Heart left ventricle (tissue), 16 donors: ENCODE data around the gene UBTFL1. TPM values are rescaled to one million over a fixed set of nuclear protein-coding genes. Genes with fewer than 3 reads are reported as not detected.
A peak's percentile ranks its signal among the peaks of the same experiment; 100 is the strongest.
"Not testable (repeated sequence)": the region's sequence is repeated elsewhere in the genome, so short reads cannot be mapped to it uniquely, and the experiment has no call there.

ENCODE experiments used
- ATAC-seq, 4 donors: fragments of 200-7000 bp; cut with Tn5 transposase; one replicate each; pipeline ENCODE4 v1.9.1; 2020 to 2022; ENCODE audit warnings: moderate library complexity in 4 of 4, mild to moderate bottlenecking in 3 of 4, moderate number of reproducible peaks in 1 of 4
- DNase-seq, 5 donors: peaks; one replicate each; pipeline ENCODE4 v3.0.0-alpha.2; 2020
- H3K27ac ChIP-seq, 12 donors: fragments of 200-600 bp; sonication (generic) in 4 of 12; one replicate each; pipeline versions ENCODE4 v1.5.0 to v1.8.0; 2016 to 2022; ENCODE audit warnings: mild to moderate bottlenecking in 2 of 12
- H3K27me3 ChIP-seq, 9 donors: fragments of 200-600 bp; sonication (generic) in 2 of 9; one replicate each; pipeline versions ENCODE4 v1.5.1 to v1.8.0; 2016 to 2022; ENCODE audit warnings: mild to moderate bottlenecking in 3 of 9
- H3K36me3 ChIP-seq, 9 donors: fragments of 200-600 bp; sonication (generic) in 2 of 9; one replicate each; pipeline versions ENCODE4 v1.5.0 to v1.8.0; 2018 to 2022; ENCODE audit warnings: mild to moderate bottlenecking in 2 of 9
- H3K4me1 ChIP-seq, 12 donors: fragments of 200-600 bp; sonication (generic) in 4 of 12; one replicate each; pipeline versions ENCODE4 v1.5.0 to v1.8.0; 2016 to 2022; ENCODE audit warnings: mild to moderate bottlenecking in 3 of 12
- H3K4me3 ChIP-seq, 12 donors: fragments of 200-600 bp; sonication (generic) in 4 of 12; one replicate each; pipeline versions ENCODE4 v1.5.0 to v1.8.0; 2017 to 2022; ENCODE audit warnings: mild to moderate bottlenecking in 9 of 12, moderate library complexity in 4 of 12
- H3K9me3 ChIP-seq, 12 donors: fragments of 200-600 bp; sonication (generic) in 4 of 12; one replicate each; pipeline versions ENCODE4 v1.5.0 to v1.8.0; 2016 to 2022; ENCODE audit warnings: mild to moderate bottlenecking in 1 of 12
- WGBS, 4 donors: extraction: QIAGEN DNeasy Blood & Tissue Kit in 2 of 4; methylation state at CpG; one replicate each; pipeline versions ENCODE4 v1.1.5 to v1.1.7; 2013 to 2018; 5-methylcytosine and 5-hydroxymethylcytosine counted together
- intact Hi-C, 10 donors: fragments of 100-400 bp; cut with DNase I; formaldehyde crosslinking; loops; one replicate each; pipeline versions ENCODE4 v1.11.1 to v1.14.2; 2022
- long read RNA-seq, 3 donors: library from polyadenylated mRNA; unstranded; transcript quantifications; one replicate each; pipeline ENCODE4 v2.0.0, GENCODE V29; 2020 to 2021
- polyA plus RNA-seq, 2 donors: library from polyadenylated mRNA; stranded (reverse); fragments of 200-250 nt; gene quantifications; one replicate each; pipeline ENCODE4 v1.2.3, GENCODE V29; 2013
- total RNA-seq, 9 donors: library from RNA; depleted of rRNA in 2 of 9; stranded (reverse); fragments of >200 nt in 2 of 9; fragmentation: NEBNext Ultra II Directional in 3 of 9; extraction: Animal tissue kit (Norgen Biotek cat#: 25700) in 3 of 9; gene quantifications; one replicate each; pipeline versions ENCODE4 v1.1.0 to v1.2.4, GENCODE V29; 2016 to 2023
- donor health status: ischemic (EF 13 %, LVEDD 7.1; RV severe dilation, severe dysfunction).
- donor health status: healthy with polysubstance abuse.
- donor health status: DM: no; HTN: yes; CAD: no.
- donor health status: DM: no; HTN: no; CAD: no.
- donor health status: ischemic (EF 25% LVEDD 6.9; RV normal size, moderate dysfunction).
- donor health status: ischemic (EF 25% LVEDD 5.7; RV mildly dilated, moderate dysfunction).
- donor health status: healthy.
- donor health status: DM: yes; HTN: yes; CAD: no.
- donor health status: ischemic (EF 35%, LVEDD 5.7; RV mildly dilated, moderate dysfunction).
- donor health status: nonischemic (EF 11% LVEDD 7.7; RV severe dilation, severe dysfunction).
- donor health status: DM: yes; HTN: yes; CAD: no.
- donor health status: PGD.
- donor health status: ischemic (EF 29% LVEDD 5.4; RV normal size, mild dysfunction).
- donor health status: nonischemic (EF 23%, LVEDD 6.1; RV moderate dilation, normal function).

The UBTFL1 gene, protein sequence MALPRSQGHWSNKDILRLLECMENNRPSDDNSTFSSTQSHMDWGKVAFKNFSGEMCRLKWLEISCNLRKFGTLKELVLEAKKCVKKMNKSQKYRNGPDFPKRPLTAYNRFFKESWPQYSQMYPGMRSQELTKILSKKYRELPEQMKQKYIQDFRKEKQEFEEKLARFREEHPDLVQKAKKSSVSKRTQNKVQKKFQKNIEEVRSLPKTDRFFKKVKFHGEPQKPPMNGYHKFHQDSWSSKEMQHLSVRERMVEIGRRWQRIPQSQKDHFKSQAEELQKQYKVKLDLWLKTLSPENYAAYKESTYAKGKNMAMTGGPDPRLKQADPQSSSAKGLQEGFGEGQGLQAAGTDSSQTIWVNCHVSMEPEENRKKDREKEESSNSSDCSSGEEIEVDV
- total RNA-seq (not detected), polyA plus RNA-seq (not detected)
- long read RNA-seq, donor 1: 0 reads
- long read RNA-seq, donor 2: 0 reads
- long read RNA-seq, donor 3: 0 reads

DNA sequence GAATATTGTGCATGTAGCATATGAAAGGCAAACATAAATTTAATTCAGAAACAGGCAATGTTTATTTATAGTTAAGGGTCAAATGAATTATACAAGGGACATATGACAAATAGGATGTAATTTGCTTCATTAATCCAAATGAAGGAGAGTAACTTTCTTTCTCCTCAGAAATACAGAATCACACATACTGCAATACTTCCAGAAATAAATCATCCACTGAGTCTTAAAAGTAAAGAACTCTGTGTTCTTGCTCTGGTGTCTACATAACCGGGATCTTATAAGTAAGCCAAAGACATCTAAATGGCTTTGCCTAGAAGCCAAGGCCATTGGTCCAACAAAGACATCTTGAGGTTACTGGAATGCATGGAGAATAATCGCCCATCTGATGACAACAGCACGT, at the start of gene UBTFL1:
Gene UBTFL1, plus strand, starts transcription at position 301 of the 400 bp plus-strand sequence. Its CDS starts 0 bp downstream, at position 301.
- H3K4me3 ChIP-seq, H3K27ac ChIP-seq, H3K36me3 ChIP-seq, H3K9me3 ChIP-seq, ATAC-seq, H3K4me1 ChIP-seq, H3K27me3 ChIP-seq, DNase-seq, intact Hi-C loops: not testable (repeated sequence)
- WGBS, 4 donors: 59 to 62% methylated on average over 2 to 3 of the region's 3 CpGs; no CpG with 5 or more reads in 2 of the 4 donors

- WGBS, 4 donors: 30 to 35% methylated on average over 25 to 26 of the region's 41 CpGs; no CpG with 5 or more reads in 2 of the 4 donors
- H3K9me3 ChIP-seq, H3K4me1 ChIP-seq, intact Hi-C loops, H3K4me3 ChIP-seq, H3K36me3 ChIP-seq, ATAC-seq, H3K27ac ChIP-seq, H3K27me3 ChIP-seq, DNase-seq: not testable (repeated sequence)
Measured at GRCh38 chr11:90051591-90052209, 34.0 kb upstream of the UBTFL1 start.

DNA sequence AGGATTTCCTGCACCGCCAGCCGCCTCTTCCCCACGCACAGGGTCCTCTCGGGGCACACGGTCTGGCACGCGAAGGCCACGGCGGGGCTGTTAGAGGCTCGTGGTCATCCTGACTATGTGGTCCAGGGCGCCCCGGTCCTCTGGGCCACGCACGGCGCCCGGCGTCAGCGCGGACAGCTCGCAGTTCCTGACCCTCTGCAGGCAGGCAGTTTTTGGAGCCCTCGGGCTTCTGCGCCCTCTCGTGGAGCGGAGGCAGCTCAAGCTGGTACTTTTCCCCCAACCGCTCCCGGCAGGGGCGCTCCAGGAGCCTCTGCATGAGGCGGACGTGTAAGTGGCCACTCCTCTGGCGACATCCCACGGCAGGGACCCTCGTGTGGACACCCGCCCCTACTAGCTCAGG, 33.4 kb upstream of the UBTFL1 start:
- WGBS, 4 donors: 1% methylated on average over 13 to 14 of the region's 33 CpGs; no CpG with 5 or more reads in 1 of the 4 donors
- ATAC-seq, H3K9me3 ChIP-seq, H3K4me1 ChIP-seq, H3K4me3 ChIP-seq, intact Hi-C loops, H3K27ac ChIP-seq, H3K36me3 ChIP-seq, H3K27me3 ChIP-seq: not testable (repeated sequence)
- DNase-seq: peak in 1 of 5 donors; percentile 2

DNA sequence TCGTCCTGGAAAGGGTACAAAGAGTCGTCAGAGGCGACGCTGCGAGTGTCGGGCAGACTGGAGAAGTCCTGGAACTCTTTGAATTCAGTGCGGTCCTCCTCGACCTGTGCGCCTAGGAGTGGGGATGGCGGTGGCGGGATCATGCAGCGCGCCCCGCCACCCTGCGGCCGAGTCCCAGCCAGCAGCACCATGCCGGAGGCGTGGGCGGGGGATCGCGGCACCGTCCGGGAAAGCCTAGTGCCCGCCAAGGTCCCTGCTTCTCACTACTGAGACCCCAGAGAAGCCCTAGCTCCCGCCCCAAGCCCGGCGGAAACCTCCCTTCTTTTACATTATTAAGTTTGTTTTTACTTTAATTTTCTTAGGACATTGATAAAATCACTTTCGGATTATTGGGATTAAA, 32.2 kb upstream of the UBTFL1 start:
- H3K36me3 ChIP-seq, intact Hi-C loops, H3K27ac ChIP-seq, ATAC-seq, H3K4me1 ChIP-seq, H3K9me3 ChIP-seq, H3K27me3 ChIP-seq, H3K4me3 ChIP-seq, DNase-seq: not testable (repeated sequence)
- WGBS, 4 donors: 20 to 44% (median 24%) methylated on average over 9 to 20 of the region's 28 CpGs

DNA sequence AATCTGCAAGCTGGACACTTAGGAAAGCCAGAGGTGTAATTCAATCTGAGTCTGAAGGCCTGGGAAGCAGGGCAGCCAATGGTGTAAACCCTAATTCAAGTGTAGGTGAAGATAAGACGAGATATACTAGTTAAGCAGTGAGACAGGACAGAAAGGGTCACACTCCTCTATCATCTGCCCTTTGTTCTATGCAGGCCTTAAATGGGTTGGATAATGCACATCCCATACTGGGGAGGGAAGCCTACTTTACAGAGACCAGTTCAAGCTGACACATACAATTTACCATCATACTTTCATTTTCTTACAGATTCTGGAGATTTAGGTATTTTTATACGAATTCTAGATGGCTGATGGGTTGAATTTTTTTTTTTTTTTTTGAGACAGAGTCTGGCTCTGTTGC, 3.0 kb downstream of the UBTFL1 start:
- H3K4me3 ChIP-seq, ATAC-seq, H3K9me3 ChIP-seq, H3K27ac ChIP-seq, H3K4me1 ChIP-seq, DNase-seq, H3K27me3 ChIP-seq, H3K36me3 ChIP-seq, intact Hi-C loops: not testable (repeated sequence)
- 15 to 51% (median 39%) methylated on average over 1 to 2 of the region's 2 CpGs for WGBS, 4 donors

DNA sequence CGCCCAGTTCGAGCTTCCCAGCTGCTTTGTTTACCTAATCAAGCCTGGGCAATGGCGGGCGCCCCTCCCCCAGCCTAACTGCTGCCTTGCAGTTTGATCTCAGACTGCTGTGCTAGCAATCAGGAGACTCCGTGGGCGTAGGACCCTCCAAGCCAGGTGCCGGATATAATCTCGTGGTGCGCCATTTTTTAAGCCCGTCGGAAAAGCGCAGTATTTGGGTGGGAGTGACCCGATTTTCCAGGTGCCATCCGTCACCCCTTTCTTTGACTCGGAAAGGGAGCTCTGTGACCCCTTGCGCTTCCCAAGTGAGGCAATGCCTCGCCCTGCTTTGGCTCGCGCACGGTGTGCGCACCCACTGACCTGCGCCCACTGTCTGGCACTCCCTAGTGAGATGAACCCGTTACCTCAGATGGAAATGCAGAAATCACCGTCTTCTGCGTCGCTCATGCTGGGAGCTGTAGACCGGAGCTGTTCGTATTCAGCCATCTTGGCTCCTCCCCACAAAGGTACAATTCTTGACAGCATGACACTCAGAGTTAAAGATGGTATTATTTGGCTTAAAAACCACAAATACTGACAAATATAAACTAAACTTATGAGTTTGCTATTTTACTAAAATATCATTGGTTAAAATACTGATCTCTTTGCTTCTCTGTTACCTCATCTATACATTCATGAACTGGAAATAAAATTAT, 9.6 kb downstream of the UBTFL1 start:
- ATAC-seq, H3K36me3 ChIP-seq, H3K4me1 ChIP-seq, H3K9me3 ChIP-seq, H3K27ac ChIP-seq, intact Hi-C loops, H3K4me3 ChIP-seq, DNase-seq, H3K27me3 ChIP-seq: not testable (repeated sequence)
- 86 to 95% (median 92%) methylated on average over 14 to 24 of the region's 28 CpGs for WGBS, 4 donors

DNA sequence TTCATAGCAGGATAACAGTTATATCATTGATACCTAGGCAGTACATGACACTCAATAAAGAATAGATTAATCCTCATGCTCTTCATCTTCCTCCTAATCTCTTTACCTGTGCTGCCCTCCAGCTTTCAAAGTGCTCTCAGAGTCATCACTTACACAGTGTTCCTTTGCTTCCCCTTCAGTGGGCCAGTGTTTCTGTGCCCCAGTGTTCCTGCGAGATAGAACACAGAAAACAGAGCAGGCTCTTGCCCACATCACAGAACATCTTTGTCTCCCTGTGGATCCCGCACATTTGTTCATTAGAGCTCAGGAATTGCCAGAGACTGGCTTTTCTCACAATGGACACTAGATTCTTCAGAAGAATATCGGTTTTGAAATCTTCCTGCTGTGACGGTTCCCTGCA, 12.5 kb downstream of the UBTFL1 start:
- intact Hi-C loops: not testable (repeated sequence)

More for the DNA sequence above, 12.5 kb downstream of the UBTFL1 start:
- ATAC-seq, H3K4me3 ChIP-seq, DNase-seq, H3K27ac ChIP-seq, H3K9me3 ChIP-seq, H3K4me1 ChIP-seq, H3K36me3 ChIP-seq, H3K27me3 ChIP-seq: not testable (repeated sequence)
- WGBS, 4 donors: 72 to 81% (median 78%) methylated on average over 4 of the region's 4 CpGs
